Ammon's horn (tissue), 1 donor: Measurements from ENCODE around the gene CCDC171.
"Not testable (repeated sequence)": the region's sequence is repeated elsewhere in the genome, so short reads cannot be mapped to it uniquely, and the experiment has no call there.

ENCODE experiments used
- DNase-seq: peaks from one replicate; pipeline ENCODE4 v3.0.0-alpha.2; 2016; ENCODE audit warnings: low spot score

The CCDC171 gene

GRCh38 chr9:15552636-15553527 is at the start of gene CCDC171:
CCDC171 (plus strand) TSS chr9:15553043; CDS start chr9:15564089, 11,046 bp downstream.
- DNase-seq, result peak; percentile 96

- no peak for DNase-seq
These were observed 46.9 kb upstream of the CCDC171 start for GRCh38 chr9:15505921-15506320.

DNA sequence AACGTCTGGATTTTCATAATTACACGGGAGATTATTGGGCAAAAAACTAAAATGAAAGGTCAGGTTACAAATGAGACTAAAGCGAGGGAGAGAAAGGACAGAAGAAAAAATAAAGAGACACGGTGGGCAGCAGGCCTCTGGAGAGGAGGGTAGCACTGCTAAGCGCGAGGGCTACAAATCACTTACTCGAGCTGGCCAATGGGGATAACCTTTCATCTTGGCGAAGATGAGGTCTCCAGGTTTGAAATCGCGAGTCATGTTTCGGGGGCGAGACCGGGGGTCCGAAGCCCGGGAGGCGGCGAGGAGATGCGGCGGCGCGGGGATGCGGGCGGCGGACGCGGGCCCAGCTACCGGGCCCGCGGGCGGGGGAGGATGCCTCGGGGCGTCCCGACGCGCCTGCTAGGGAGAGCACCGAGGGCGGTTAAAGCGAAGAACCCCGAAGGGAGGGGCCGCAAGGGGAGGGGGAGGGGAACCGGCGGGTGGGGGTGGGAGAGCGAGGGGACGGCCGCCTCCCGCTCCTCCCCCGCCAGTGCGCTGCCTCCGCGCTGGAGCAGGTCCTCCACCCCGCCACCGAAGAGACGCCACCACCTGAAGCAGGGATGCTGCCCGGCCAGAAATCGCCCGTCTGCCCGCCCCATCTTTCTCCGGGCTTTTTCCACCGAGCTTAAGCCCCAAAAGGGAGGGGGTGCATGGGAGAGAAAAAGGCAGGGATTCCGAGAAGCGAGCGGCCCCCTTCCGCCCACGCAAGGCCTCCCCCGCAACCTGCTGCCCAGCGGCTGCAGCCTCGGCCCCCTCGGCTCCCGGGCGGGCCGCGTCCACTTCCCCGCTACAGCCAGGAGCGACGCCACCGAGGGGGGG is 42.7 kb upstream of the CCDC171 start:
- peak; percentile 47 for DNase-seq

- DNase-seq, result peak; percentile 82
These were observed 41.9 kb upstream of the CCDC171 start, which contains the start of gene PSIP1 for GRCh38 chr9:15510789-15511575. PSIP1 (minus strand) TSS chr9:15510970; CDS start chr9:15510188, 782 bp downstream.

DNA sequence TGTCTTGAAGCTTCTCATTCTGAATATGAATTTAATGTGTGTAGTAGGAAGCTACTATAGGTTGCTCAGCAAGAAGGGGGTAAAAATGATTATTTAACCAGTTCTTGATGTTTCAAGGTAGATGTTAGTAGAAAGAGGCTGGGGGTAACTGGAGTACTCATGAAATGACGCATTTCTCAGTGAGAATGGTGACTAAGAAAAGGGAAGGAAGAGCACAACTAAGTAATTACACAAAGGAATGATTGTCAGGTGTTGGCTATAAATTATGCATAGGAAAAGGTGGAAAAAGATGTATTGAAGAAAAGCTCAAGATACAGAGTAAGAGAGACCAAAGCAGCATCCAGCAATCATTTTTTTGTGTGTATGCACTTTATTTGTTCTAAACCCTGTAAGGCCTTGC is 40.6 kb upstream of the CCDC171 start:
- no peak for DNase-seq

DNA sequence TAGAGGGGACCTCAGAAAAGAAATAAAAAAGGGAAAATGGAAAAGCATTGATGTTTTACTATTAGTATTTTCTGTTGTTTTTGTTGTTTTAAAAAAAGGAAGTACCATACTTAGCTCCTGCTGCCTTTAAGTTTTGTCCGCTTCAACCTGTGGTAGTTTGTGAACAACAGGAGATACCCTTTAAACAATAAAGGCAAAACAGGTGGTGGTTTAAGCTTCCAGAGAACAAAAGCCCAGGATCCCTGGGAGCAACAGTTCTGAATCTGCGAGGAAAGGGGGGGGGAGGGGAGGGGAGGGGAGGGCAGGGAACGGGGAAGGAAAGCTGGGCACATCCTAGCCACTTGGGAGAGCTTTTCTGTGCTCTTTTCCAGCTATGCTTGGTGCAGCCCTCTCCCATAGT is 40.0 kb upstream of the CCDC171 start:
- DNase-seq, result no peak

- no peak for DNase-seq
These were observed 39.5 kb upstream of the CCDC171 start for GRCh38 chr9:15513335-15513734.

- DNase-seq, result no peak
These were observed 33.0 kb upstream of the CCDC171 start for GRCh38 chr9:15519831-15520230.

- no peak for DNase-seq
These were observed 31.6 kb upstream of the CCDC171 start for GRCh38 chr9:15521254-15521653.

DNA sequence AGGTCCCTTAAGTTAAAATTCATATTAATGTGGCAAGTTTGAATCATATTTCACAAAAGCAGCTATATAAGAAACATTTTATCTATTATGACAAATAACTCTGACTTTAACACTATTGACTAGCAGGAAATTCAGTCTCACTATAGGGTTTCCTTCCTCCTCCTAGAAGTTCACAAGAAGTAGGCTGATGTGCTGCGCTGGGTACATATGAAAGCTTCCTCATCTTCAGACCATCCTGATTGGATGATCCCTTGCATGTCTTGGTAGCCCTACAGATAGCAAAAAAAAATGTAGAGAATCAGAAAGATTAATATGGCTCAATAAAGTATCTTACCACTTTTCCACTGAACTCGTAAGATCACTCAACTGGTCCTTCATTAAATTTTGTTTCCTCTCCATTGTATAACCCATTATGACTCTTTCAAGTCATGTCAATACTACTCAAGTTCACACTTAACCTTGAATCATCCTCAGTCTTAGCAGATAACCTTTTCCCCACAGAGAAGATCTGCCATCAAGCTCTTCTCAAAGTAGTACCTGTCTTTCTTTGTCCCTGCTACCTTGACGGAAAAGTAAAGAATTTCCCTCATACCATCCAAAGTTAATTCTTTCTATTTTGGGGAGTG is 30.6 kb upstream of the CCDC171 start:
- DNase-seq, result no peak

DNA sequence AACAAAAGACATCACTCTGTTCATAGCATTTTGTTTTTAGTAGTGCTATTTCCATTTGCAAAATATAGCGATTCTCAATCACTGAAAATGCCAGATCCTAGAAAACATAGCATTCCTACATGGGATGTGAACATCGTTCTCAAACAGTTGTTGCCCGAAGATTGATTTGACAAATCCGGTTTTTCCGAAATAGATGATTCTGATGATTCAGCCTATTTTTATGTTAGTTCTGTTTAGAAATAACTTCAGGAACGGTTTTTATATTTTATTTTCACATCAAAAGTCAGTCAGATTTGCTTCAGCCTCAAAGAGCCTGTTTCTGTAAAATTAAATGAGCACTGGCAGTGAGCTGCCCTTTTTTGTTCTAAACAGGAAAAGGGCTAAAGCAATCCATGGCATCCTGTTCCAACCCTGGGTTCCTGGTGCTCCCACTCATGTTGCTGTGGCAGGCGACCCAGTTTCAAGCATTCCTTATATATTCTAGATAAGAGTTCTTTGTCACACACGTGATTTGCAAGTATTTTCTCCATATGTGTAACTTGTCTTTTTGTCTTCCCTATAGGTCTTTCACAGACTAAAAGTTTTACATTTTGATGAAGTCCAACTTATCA is 27.9 kb upstream of the CCDC171 start:
- no peak for DNase-seq

DNA sequence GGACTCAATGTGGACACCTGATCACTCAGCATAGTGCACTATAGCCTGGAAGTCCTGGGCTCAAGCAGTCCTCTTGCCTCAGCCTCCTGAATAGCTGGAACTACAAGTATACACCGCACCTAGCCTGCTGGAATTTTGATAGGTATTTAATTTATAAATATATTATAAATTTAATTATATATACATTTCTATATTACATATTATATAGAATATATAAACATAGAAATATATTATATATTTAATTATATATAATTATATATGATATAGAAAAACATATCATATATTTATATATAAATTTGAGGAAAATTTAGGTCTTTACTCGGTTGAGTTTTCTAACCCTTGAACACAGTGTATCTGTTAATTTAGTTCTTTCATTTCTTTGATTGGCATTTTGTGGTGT is 26.9 kb upstream of the CCDC171 start:
- no peak for DNase-seq

- not testable (repeated sequence) for DNase-seq
These were observed 25.8 kb upstream of the CCDC171 start for GRCh38 chr9:15527035-15527434.

DNA sequence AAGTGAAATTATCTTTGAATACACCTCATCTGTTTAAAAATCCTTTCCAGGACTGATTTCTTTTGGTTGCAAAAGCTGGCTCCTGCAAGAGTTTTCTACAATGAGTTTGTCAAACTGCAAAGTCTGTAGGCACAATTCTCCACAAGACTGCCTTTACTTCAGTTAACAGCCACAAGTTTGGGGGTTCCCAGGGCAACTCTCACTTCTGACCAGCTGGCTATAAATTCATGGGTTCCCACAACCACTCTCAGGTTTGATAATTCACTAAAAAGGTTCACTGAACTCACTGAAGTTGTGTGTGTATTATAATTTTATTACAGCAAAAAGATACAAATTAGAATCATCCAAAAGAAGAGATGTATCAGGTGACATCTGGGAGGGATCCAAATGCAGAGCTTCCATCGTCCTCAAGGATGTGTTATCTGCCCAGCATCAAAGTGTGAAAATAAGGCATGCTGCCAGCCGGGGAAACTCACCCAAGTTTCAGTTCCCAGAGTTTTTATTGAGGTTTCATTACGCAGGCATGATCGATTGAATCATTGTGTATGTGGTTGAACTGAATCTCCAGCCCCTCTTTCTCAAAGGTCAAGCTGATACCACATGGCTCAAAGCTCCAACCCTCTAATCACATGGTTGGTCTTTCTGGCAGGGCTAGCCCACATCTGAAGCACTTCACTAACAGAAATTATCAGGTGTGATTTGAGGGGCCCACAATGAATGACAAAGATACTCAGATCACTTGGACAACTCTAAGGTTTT is 23.1 kb upstream of the CCDC171 start:
- no peak for DNase-seq

DNA sequence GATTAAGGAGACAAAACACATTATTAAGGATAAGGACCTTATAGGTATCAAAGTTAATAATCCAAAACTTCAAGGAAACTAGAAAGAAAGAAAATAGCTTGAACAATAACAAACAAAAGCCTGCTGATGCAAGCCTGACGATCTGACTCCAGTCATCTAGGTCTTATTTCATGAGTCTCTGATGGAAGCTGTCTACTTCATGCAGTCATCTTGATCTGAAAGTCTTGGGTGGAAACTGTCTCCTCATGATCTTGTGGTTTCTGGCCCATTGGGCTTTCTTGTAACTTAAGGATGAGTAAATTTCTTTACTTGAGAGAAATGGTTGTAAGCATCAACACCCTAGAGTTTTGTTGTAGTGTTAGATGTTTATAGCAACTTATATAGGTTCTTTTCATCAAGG is 21.5 kb upstream of the CCDC171 start:
- no peak for DNase-seq

- no peak for DNase-seq
These were observed 11.0 kb upstream of the CCDC171 start for GRCh38 chr9:15541872-15542271.

- DNase-seq, result no peak
These were observed 10.2 kb upstream of the CCDC171 start for GRCh38 chr9:15542624-15543023.

- no peak for DNase-seq
These were observed 9.6 kb upstream of the CCDC171 start for GRCh38 chr9:15543047-15543813.

GRCh38 chr9:15549611-15550010 is 3.2 kb upstream of the CCDC171 start:
- no peak for DNase-seq

- no peak for DNase-seq
These were observed 670 bp downstream of the CCDC171 start for GRCh38 chr9:15553528-15553898.
